HEK293 (cell line): ENCODE results near the gene GPSM1.

Source experiments
- CTCF ChIA-PET: fragments of 350-600 bp; formaldehyde crosslinking; extraction: SDS; loops from one replicate; lab custom pipeline; 2021; ENCODE audit warnings: antibody characterized with exemption; lab: Yijun Ruan, JAX
- POLR2A ChIA-PET: fragments of 300-600 bp; formaldehyde crosslinking; extraction: SDS; loops from one replicate; lab custom pipeline; 2020; ENCODE audit warnings: antibody characterized with exemption, inconsistent platforms; lab: Yijun Ruan, JAX
- H3K27ac ChIP-seq: fragments of 200-500 bp; sonication (Bioruptor generic); 2 replicates; pipeline ENCODE4 v1.5.1; 2014; ENCODE audit warnings: low read depth, low read length, control low read depth, inconsistent platforms; ENCODE audit errors: extremely low read depth
- H3K36me3 ChIP-seq, 2 experiments: fragments of 200-500 bp in 1 of 2; sonication (Bioruptor generic) in 1 of 2; 1 replicate in 1 of 2; 2 replicates in 1 of 2; pipeline ENCODE4 v1.5.1; 2014 to 2017; ENCODE audit warnings: inconsistent platforms in 2 of 2, low read length in 2 of 2; ENCODE audit not compliant: control insufficient read depth in 2 of 2, insufficient read depth in 1 of 2
- H3K4me1 ChIP-seq: fragments of 200-500 bp; sonication (Bioruptor generic); 2 replicates; pipeline ENCODE4 v1.5.1; 2014; ENCODE audit warnings: mild to moderate bottlenecking, low read length, inconsistent platforms; ENCODE audit not compliant: control insufficient read depth, insufficient read depth
- H3K4me3 ChIP-seq: 2 replicates; pipeline ENCODE4 v1.5.1; 2011; ENCODE audit warnings: low read depth, mild to moderate bottlenecking, control low read depth, low read length, moderate library complexity
- H3K9me3 ChIP-seq: fragments of 200-500 bp; sonication (Bioruptor generic); 2 replicates; pipeline ENCODE4 v1.5.1; 2014; ENCODE audit warnings: low read depth, low read length, inconsistent platforms; ENCODE audit not compliant: control insufficient read depth, insufficient read depth
- EGR2 ChIP-seq: fragments of 450-650 bp; formaldehyde crosslinking; IDR thresholded peaks from 2 replicates; pipeline ENCODE4 v1.5.1; 2016; ENCODE audit warnings: low read depth, missing biosample characterization, missing genetic modification characterization
- GFI1B ChIP-seq: fragments of 450-650 bp; formaldehyde crosslinking; IDR thresholded peaks from 2 replicates; pipeline ENCODE4 v1.5.1; 2016; ENCODE audit warnings: missing biosample characterization, missing genetic modification characterization
- GLIS2 ChIP-seq: fragments of 450-650 bp; formaldehyde crosslinking; IDR thresholded peaks from 2 replicates; pipeline ENCODE4 v1.5.1; 2016; ENCODE audit warnings: missing biosample characterization, missing genetic modification characterization
- KLF7 ChIP-seq: fragments of 450-650 bp; formaldehyde crosslinking; IDR thresholded peaks from 2 replicates; pipeline ENCODE4 v1.5.1; 2016; ENCODE audit warnings: missing biosample characterization, missing genetic modification characterization, borderline replicate concordance
- MEIS1 ChIP-seq: sonication (generic); formaldehyde crosslinking; IDR thresholded peaks from 2 replicates; pipeline ENCODE4 v1.8.1; 2022; ENCODE audit warnings: missing genetic modification reagents, mild to moderate bottlenecking, borderline replicate concordance
- MZF1 ChIP-seq: fragments of 450-650 bp; formaldehyde crosslinking; IDR thresholded peaks from 2 replicates; pipeline ENCODE4 v1.5.1; 2017; ENCODE audit warnings: missing biosample characterization, missing genetic modification characterization, borderline replicate concordance
- OSR2 ChIP-seq: fragments of 450-650 bp; formaldehyde crosslinking; IDR thresholded peaks from 2 replicates; pipeline ENCODE4 v1.5.1; 2016; ENCODE audit warnings: missing biosample characterization, missing genetic modification characterization
- SETDB1 ChIP-seq: IDR thresholded peaks from one replicate; pipeline ENCODE4 v1.6.1; 2017; ENCODE audit warnings: mild to moderate bottlenecking, low read length, moderate library complexity, mixed read lengths; ENCODE audit not compliant: insufficient read length
- SP2 ChIP-seq: fragments of 450-650 bp; formaldehyde crosslinking; IDR thresholded peaks from 2 replicates; pipeline ENCODE4 v1.5.1; 2016; ENCODE audit warnings: missing biosample characterization, missing genetic modification characterization
- SP7 ChIP-seq: fragments of 450-650 bp; formaldehyde crosslinking; IDR thresholded peaks from 2 replicates; pipeline ENCODE4 v1.5.1; 2016; ENCODE audit warnings: missing biosample characterization, missing genetic modification characterization
- ZBTB20 ChIP-seq: fragments of 450-650 bp; formaldehyde crosslinking; IDR thresholded peaks from 2 replicates; pipeline ENCODE4 v1.5.1; 2016; ENCODE audit warnings: missing biosample characterization, missing genetic modification characterization
- ZNF132 ChIP-seq: fragments of 450-650 bp; formaldehyde crosslinking; IDR thresholded peaks from 2 replicates; pipeline ENCODE4 v1.5.1; 2017; ENCODE audit warnings: missing biosample characterization, missing genetic modification characterization, borderline replicate concordance
- ZNF133 ChIP-seq: fragments of 450-650 bp; formaldehyde crosslinking; IDR thresholded peaks from 2 replicates; pipeline ENCODE4 v1.5.1; 2016; ENCODE audit warnings: missing biosample characterization, missing genetic modification characterization
- ZNF174 ChIP-seq: fragments of 450-650 bp; formaldehyde crosslinking; IDR thresholded peaks from 2 replicates; pipeline ENCODE4 v1.5.0; 2017; ENCODE audit warnings: missing biosample characterization, mild to moderate bottlenecking, missing genetic modification characterization
- ZNF202 ChIP-seq: fragments of 450-650 bp; formaldehyde crosslinking; IDR thresholded peaks from 2 replicates; pipeline ENCODE4 v1.5.1; 2016; ENCODE audit warnings: missing biosample characterization, missing genetic modification characterization, borderline replicate concordance
- ZNF223 ChIP-seq: fragments of 450-650 bp; formaldehyde crosslinking; IDR thresholded peaks from 2 replicates; pipeline ENCODE4 v1.5.1; 2016; ENCODE audit warnings: missing biosample characterization, missing genetic modification characterization
- ZNF274 ChIP-seq, 2 experiments: fragments of 200-500 bp in 1 of 2; fragments of 450-650 bp in 1 of 2; sonication (Bioruptor generic) in 1 of 2; formaldehyde crosslinking in 1 of 2; IDR thresholded peaks; 2 replicates each; pipeline versions ENCODE4 v1.5.1 to v1.6.1; 2014 to 2016; ENCODE audit warnings: borderline replicate concordance in 1 of 2, inconsistent platforms in 1 of 2, low read length in 1 of 2, missing biosample characterization in 1 of 2, missing genetic modification characterization in 1 of 2
- ZNF354C ChIP-seq: fragments of 450-650 bp; formaldehyde crosslinking; IDR thresholded peaks from 2 replicates; pipeline ENCODE4 v1.5.1; 2016; ENCODE audit warnings: missing biosample characterization, missing genetic modification characterization, low read depth, borderline replicate concordance
- ZNF473 ChIP-seq: fragments of 450-650 bp; formaldehyde crosslinking; IDR thresholded peaks from 2 replicates; pipeline ENCODE4 v1.5.1; 2017; ENCODE audit warnings: missing biosample characterization, missing genetic modification characterization
- ZNF514 ChIP-seq: fragments of 450-650 bp; formaldehyde crosslinking; IDR thresholded peaks from 2 replicates; pipeline ENCODE4 v1.5.1; 2016; ENCODE audit warnings: missing biosample characterization, missing genetic modification characterization
- ZNF558 ChIP-seq: fragments of 450-650 bp; formaldehyde crosslinking; IDR thresholded peaks from 2 replicates; pipeline ENCODE4 v1.5.1; 2016; ENCODE audit warnings: missing biosample characterization, missing genetic modification characterization
- ZNF747 ChIP-seq: fragments of 450-650 bp; formaldehyde crosslinking; IDR thresholded peaks from 2 replicates; pipeline ENCODE4 v1.5.1; 2016; ENCODE audit warnings: missing biosample characterization, missing genetic modification characterization
- ZNF777 ChIP-seq: fragments of 450-650 bp; formaldehyde crosslinking; IDR thresholded peaks from 2 replicates; pipeline ENCODE4 v1.5.1; 2017; ENCODE audit warnings: missing biosample characterization, missing genetic modification characterization, borderline replicate concordance
- ZNF830 ChIP-seq: fragments of 450-650 bp; IDR thresholded peaks from 2 replicates; pipeline ENCODE4 v1.5.0; 2018; ENCODE audit warnings: missing biosample characterization, missing genetic modification characterization, low read depth, mild to moderate bottlenecking, moderate library complexity
- TF ChIP-seq, protein P1 (sequence below): fragments of 450-650 bp; formaldehyde crosslinking; IDR thresholded peaks from 2 replicates; pipeline ENCODE4 v1.5.1; 2016; ENCODE audit warnings: missing biosample characterization, missing genetic modification characterization
- TF ChIP-seq, protein P2 (sequence below): fragments of 450-650 bp; formaldehyde crosslinking; IDR thresholded peaks from 2 replicates; pipeline ENCODE4 v1.5.1; 2016; ENCODE audit warnings: missing biosample characterization, missing genetic modification characterization
- TF ChIP-seq, protein P3 (sequence below): fragments of 450-650 bp; formaldehyde crosslinking; IDR thresholded peaks from 2 replicates; pipeline ENCODE4 v1.5.1; 2017; ENCODE audit warnings: missing biosample characterization, missing genetic modification characterization
- TF ChIP-seq, protein P4 (sequence below): fragments of 450-650 bp; IDR thresholded peaks from 2 replicates; pipeline ENCODE4 v1.5.1; 2018; ENCODE audit warnings: missing biosample characterization, mild to moderate bottlenecking, missing genetic modification characterization

The GPSM1 gene

DNA sequence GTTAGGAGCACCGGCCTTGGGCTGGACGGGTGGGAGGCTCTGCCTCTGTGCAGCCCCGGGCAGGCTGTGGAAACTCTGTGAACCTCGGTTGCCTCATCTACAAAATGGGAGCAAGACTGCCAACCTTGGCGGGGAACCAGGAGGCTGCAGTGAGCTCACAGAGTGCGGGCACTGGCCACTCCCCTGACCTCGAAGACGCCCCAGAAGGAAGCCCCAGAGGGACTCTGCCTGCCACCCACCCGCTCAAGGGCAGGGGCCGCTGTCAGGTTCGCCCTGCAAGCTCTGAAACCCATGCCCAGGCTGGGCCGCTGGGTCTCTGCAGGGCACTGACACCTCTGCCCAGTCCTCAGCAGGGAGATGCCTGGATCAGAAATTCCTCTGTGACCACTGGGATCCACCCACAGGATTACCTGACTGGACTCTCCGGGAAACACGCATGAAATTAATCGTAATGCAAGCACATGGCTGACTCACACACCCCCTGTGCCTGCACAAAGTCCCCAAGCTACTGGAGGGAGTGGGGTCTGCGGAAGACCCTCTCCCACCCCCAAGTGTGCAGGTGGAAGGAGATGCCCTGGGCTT lies 30.8 kb upstream of the GPSM1 start:
- ChIA-PET CTCF (interaction anchor here (0.5 to 1.5 kb wide), 4 partner anchors 9 to 447 kb away, joined by 3 to 11 read pairs (median 4); no protein-coding TSS in a partner anchor), POLR2A (no interaction called here)
- no peaks in the 10 kb centered on the region for H3K4me1 ChIP-seq
- no peak overlapping the region for H3K4me3 ChIP-seq
- H3K27ac ChIP-seq, result no peak overlapping the region
- H3K36me3 ChIP-seq, result no peaks in the 10 kb centered on the region
- no peak for TF ChIP-seq ZNF174
- no peak for TF ChIP-seq ZNF274 (IDR thresholded peaks at IDR 0.05; ENCODE audit: low read length)
- no peak for TF ChIP-seq ZNF274 (tag by site-specific recombination; IDR thresholded peaks at IDR 0.05; ENCODE audit: borderline replicate concordance)
- no peak for TF ChIP-seq KLF7 (tag by site-specific recombination)
- TF ChIP-seq ZNF558 (tag by site-specific recombination), result no peak
- TF ChIP-seq SP7 (tag by site-specific recombination), result no peak
- no peaks in the 10 kb centered on the region for H3K9me3 ChIP-seq

DNA sequence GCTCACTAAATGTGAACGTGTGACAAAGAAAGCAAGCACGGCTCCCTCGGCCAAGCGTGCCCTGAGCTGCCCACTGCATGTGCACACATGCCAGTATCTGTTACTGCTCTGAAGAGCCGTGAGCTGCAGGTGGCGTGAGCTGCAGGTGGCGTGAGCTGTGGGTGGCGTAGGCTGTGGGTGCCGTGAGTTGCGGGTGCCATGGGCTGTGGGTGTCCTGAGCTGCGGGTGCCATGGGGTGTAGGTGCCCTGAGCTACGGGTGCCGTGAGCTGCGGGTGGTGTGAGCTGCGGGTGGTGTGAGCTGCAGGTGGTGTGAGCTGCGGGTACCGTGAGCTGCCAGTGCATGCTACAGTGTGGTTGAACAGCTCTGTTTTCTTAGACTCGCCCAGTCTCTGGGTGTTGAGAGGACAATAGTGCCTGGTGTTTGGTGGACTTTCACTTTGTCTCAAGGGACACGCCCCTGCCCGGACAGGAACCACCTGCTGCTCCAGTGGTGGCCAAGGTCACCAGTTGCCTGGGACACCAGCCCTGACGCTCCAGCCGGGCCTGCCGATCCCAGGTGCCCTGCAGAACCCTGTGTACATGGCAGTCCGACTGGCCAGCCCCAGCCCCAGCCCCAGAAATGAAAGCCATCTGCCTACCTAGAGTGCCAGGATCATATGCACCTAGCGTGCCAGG lies 30.2 kb upstream of the GPSM1 start:
- H3K4me1 ChIP-seq, result no peaks in the 10 kb centered on the region
- CTCF ChIA-PET, result interaction anchor here (0.5 to 1.5 kb wide), 5 partner anchors 9 to 446 kb away, joined by 3 to 11 read pairs (median 3); no protein-coding TSS in a partner anchor
- POLR2A ChIA-PET, result no interaction called here
- TF ChIP-seq GLIS2 (tag by site-specific recombination) (peak; percentile 40; the same call in 1 of the 2 replicates), ZNF514 (tag by site-specific recombination) (no peak), ZNF132 (tag by site-specific recombination) (no peak), ZNF830 (no peak), KLF7 (tag by site-specific recombination) (no peak), ZNF777 (no peak), SETDB1 (no peak), OSR2 (no peak), ZNF223 (no peak), ZNF473 (tag by site-specific recombination) (no peak), MEIS1 (CRISPR knock-in tag) (no peak), EGR2 (tag by site-specific recombination) (0 out of 2 replicates have a peak, but pooled peaks have one; percentile 15), ZNF747 (no peak), GFI1B (no peak), ZNF354C (tag by site-specific recombination) (no peak), MZF1 (tag by site-specific recombination) (no peak), ZBTB20 (tag by site-specific recombination) (no peak), ZNF274 (IDR thresholded peaks at IDR 0.05; ENCODE audit: low read length) (no peak), ZNF274 (tag by site-specific recombination; IDR thresholded peaks at IDR 0.05; ENCODE audit: borderline replicate concordance) (no peak), ZNF202 (tag by site-specific recombination) (no peak), ZNF133 (no peak), SP2 (tag by site-specific recombination) (no peak)
- TF ChIP-seq, protein P1, sequence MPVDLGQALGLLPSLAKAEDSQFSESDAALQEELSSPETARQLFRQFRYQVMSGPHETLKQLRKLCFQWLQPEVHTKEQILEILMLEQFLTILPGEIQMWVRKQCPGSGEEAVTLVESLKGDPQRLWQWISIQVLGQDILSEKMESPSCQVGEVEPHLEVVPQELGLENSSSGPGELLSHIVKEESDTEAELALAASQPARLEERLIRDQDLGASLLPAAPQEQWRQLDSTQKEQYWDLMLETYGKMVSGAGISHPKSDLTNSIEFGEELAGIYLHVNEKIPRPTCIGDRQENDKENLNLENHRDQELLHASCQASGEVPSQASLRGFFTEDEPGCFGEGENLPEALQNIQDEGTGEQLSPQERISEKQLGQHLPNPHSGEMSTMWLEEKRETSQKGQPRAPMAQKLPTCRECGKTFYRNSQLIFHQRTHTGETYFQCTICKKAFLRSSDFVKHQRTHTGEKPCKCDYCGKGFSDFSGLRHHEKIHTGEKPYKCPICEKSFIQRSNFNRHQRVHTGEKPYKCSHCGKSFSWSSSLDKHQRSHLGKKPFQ (tag by site-specific recombination), result peak; percentile 91
- TF ChIP-seq, protein P2, sequence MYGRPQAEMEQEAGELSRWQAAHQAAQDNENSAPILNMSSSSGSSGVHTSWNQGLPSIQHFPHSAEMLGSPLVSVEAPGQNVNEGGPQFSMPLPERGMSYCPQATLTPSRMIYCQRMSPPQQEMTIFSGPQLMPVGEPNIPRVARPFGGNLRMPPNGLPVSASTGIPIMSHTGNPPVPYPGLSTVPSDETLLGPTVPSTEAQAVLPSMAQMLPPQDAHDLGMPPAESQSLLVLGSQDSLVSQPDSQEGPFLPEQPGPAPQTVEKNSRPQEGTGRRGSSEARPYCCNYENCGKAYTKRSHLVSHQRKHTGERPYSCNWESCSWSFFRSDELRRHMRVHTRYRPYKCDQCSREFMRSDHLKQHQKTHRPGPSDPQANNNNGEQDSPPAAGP (tag by site-specific recombination), result no peak
- TF ChIP-seq, protein P3, sequence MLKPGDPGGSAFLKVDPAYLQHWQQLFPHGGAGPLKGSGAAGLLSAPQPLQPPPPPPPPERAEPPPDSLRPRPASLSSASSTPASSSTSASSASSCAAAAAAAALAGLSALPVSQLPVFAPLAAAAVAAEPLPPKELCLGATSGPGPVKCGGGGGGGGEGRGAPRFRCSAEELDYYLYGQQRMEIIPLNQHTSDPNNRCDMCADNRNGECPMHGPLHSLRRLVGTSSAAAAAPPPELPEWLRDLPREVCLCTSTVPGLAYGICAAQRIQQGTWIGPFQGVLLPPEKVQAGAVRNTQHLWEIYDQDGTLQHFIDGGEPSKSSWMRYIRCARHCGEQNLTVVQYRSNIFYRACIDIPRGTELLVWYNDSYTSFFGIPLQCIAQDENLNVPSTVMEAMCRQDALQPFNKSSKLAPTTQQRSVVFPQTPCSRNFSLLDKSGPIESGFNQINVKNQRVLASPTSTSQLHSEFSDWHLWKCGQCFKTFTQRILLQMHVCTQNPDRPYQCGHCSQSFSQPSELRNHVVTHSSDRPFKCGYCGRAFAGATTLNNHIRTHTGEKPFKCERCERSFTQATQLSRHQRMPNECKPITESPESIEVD (tag by site-specific recombination), result no peak
- TF ChIP-seq, protein P4, sequence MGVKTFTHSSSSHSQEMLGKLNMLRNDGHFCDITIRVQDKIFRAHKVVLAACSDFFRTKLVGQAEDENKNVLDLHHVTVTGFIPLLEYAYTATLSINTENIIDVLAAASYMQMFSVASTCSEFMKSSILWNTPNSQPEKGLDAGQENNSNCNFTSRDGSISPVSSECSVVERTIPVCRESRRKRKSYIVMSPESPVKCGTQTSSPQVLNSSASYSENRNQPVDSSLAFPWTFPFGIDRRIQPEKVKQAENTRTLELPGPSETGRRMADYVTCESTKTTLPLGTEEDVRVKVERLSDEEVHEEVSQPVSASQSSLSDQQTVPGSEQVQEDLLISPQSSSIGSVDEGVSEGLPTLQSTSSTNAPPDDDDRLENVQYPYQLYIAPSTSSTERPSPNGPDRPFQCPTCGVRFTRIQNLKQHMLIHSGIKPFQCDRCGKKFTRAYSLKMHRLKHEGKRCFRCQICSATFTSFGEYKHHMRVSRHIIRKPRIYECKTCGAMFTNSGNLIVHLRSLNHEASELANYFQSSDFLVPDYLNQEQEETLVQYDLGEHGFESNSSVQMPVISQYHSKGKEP (tag by site-specific recombination), result no peak

More for the DNA sequence above, 30.2 kb upstream of the GPSM1 start:
- no peaks in the 10 kb centered on the region for H3K9me3 ChIP-seq
- no peak overlapping the region for H3K27ac ChIP-seq
- H3K36me3 ChIP-seq, result no peaks in the 10 kb centered on the region
- H3K4me3 ChIP-seq, result no peak overlapping the region
